Natural killer cell (primary cell): ENCODE measurements around the gene KIF6. TPM values are rescaled to one million over a fixed set of nuclear protein-coding genes. Genes with fewer than 3 reads are reported as not detected.

Source experiments
- ATAC-seq, 3 donors: fragments of 150-1000 bp in 2 of 3; fragments of 200-7000 bp in 1 of 3; cut with Tn5 transposase; 1 replicate in 1 of 3; 2 replicates in 2 of 3; pipeline ENCODE4 v1.10.0; 2021; ENCODE audit warnings: mild to moderate bottlenecking in 2 of 3, moderate library complexity in 2 of 3
- DNase-seq, 2 donors: peaks; one replicate each; pipeline versions ENCODE4 v3.0.0 to v3.0.0-alpha.2; 2013 to 2021; ENCODE audit warnings: mixed read lengths in 1 of 2
- H3K27ac ChIP-seq: one replicate; pipeline ENCODE4 v1.5.1; 2013; ENCODE audit warnings: mild to moderate bottlenecking, low read length
- H3K27me3 ChIP-seq: one replicate; pipeline ENCODE4 v1.6.1; 2013; ENCODE audit warnings: low read length; ENCODE audit not compliant: control insufficient read depth, insufficient read depth
- H3K36me3 ChIP-seq: one replicate; pipeline ENCODE4 v1.6.1; 2013; ENCODE audit warnings: low read length; ENCODE audit not compliant: control insufficient read depth, insufficient read depth
- H3K4me1 ChIP-seq: one replicate; pipeline ENCODE4 v1.6.1; 2013; ENCODE audit warnings: low read length; ENCODE audit not compliant: control insufficient read depth, insufficient read depth
- H3K4me3 ChIP-seq: one replicate; pipeline ENCODE4 v1.5.1; 2013; ENCODE audit warnings: low read length
- H3K9me3 ChIP-seq: one replicate; pipeline ENCODE4 v1.6.1; 2013; ENCODE audit warnings: low read length; ENCODE audit not compliant: control insufficient read depth, insufficient read depth
- H3K27ac Mint-ChIP-seq, 2 donors: one replicate each; pipeline ENCODE4 v1.8.0; 2022; ENCODE audit warnings: mild to moderate bottlenecking in 2 of 2, mixed read lengths in 2 of 2, moderate library complexity in 1 of 2
- H3K27me3 Mint-ChIP-seq, 2 donors: one replicate each; pipeline ENCODE4 v1.8.0; 2022; ENCODE audit warnings: low read depth in 2 of 2, mixed read lengths in 2 of 2
- H3K36me3 Mint-ChIP-seq: one replicate; pipeline ENCODE4 v1.8.0; 2022; ENCODE audit warnings: mixed read lengths
- H3K4me1 Mint-ChIP-seq, 2 donors: one replicate each; pipeline ENCODE4 v1.8.0; 2022; ENCODE audit warnings: mixed read lengths in 2 of 2
- H3K4me3 Mint-ChIP-seq: one replicate; pipeline ENCODE4 v1.8.0; 2022; ENCODE audit warnings: mild to moderate bottlenecking, moderate library complexity, mixed read lengths
- H3K9me3 Mint-ChIP-seq, 2 donors: one replicate each; pipeline ENCODE4 v1.8.0; 2022; ENCODE audit warnings: mixed read lengths in 2 of 2
- CTCF ChIP-seq: fragments of 200-600 bp; IDR thresholded peaks from one replicate; pipeline ENCODE4 v1.8.0; 2022; ENCODE audit warnings: antibody characterized with exemption
- WGBS: methylation state at CpG from one replicate; pipeline ENCODE4 v1.1.7; 2013; ENCODE audit warnings: missing lambda C conversion rate; ENCODE audit not compliant: insufficient coverage; 5-methylcytosine and 5-hydroxymethylcytosine counted together
- intact Hi-C: fragments of 100-400 bp; cut with micrococcal nuclease; formaldehyde crosslinking; loops from one replicate; pipeline ENCODE4 v1.14.2; 2022
- total RNA-seq, 4 donors: library from RNA; stranded (reverse); fragments of 120-200 nt in 1 of 4; gene quantifications; one replicate each; pipeline versions ENCODE4 v1.2.3 to v1.2.4, GENCODE V29; 2013 to 2022

KIF6 gene
- total RNA-seq, 3 donors from 2014 or later (not counting 1 experiment from before 2014, with no cell fraction given): not detected

- ATAC-seq (no peak), DNase-seq (no peak)
- Mint-ChIP-seq H3K27ac (no peak overlapping the region), H3K9me3 (no peaks in the 10 kb centered on the region), H3K36me3 (no peaks in the 10 kb centered on the region), H3K27me3 (peaks cover 0 to 6% of the 10 kb centered on the region in 2 donors), H3K4me3 (no peak overlapping the region), H3K4me1 (no peaks in the 10 kb centered on the region)
- 87% methylated on average over 18 of the region's 18 CpGs for WGBS
- Histone ChIP-seq H3K4me1 (no peaks in the 10 kb centered on the region), H3K36me3 (no peaks in the 10 kb centered on the region), H3K4me3 (no peak overlapping the region), H3K9me3 (no peaks in the 10 kb centered on the region), H3K27ac (no peak overlapping the region), H3K27me3 (no peaks in the 10 kb centered on the region)
- TF ChIP-seq CTCF: no peak
- intact Hi-C loops: no loop called here
These were observed 428.2 kb downstream of the KIF6 start for GRCh38 chr6:39296745-39297640.

GRCh38 chr6:39295611-39296011, 429.6 kb downstream of the KIF6 start:
- Histone ChIP-seq H3K27ac (no peak overlapping the region), H3K9me3 (no peaks in the 10 kb centered on the region), H3K27me3 (no peaks in the 10 kb centered on the region), H3K36me3 (no peaks in the 10 kb centered on the region), H3K4me1 (no peaks in the 10 kb centered on the region), H3K4me3 (no peak overlapping the region)
- no peak for DNase-seq
- 89% methylated on average over 5 of the region's 5 CpGs for WGBS
- H3K36me3 Mint-ChIP-seq: no peaks in the 10 kb centered on the region
- intact Hi-C loops: no loop called here
- peaks cover 0 to 6% of the 10 kb centered on the region in 2 donors for H3K27me3 Mint-ChIP-seq
- no peak for TF ChIP-seq CTCF
- H3K9me3 Mint-ChIP-seq: no peaks in the 10 kb centered on the region
- no peak for ATAC-seq
- no peaks in the 10 kb centered on the region for H3K4me1 Mint-ChIP-seq
- no peak overlapping the region for H3K27ac Mint-ChIP-seq
- H3K4me3 Mint-ChIP-seq: no peak overlapping the region

DNA sequence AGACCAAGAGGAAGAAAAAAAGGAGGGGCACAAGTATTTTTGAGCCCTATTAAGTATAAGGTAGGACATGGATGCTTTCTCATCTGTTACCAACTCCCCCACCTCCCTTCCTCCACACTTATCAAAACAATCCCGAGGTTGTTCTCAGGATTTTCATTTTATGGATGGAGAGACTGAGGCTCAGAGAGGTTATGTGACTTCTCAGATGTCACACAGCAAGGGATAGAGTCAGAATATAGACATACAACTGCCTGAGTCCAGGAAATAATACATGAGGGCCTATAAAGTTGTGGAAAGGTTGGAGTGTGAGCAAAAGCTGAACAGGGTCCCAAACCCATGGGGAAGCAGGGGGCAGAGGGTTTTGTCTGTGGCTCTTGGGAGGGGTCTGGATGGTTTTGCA, 430.3 kb downstream of the KIF6 start:
- no peak for TF ChIP-seq CTCF
- intact Hi-C loops: no loop called here
- no peaks in the 10 kb centered on the region for H3K4me1 ChIP-seq
- H3K9me3 Mint-ChIP-seq: no peaks in the 10 kb centered on the region
- H3K9me3 ChIP-seq: no peaks in the 10 kb centered on the region
- no peaks in the 10 kb centered on the region for H3K4me1 Mint-ChIP-seq
- no peak for DNase-seq
- no peak overlapping the region for H3K27ac Mint-ChIP-seq
- H3K36me3 ChIP-seq: no peaks in the 10 kb centered on the region
- H3K4me3 Mint-ChIP-seq: no peak overlapping the region
- no peaks in the 10 kb centered on the region for H3K27me3 ChIP-seq
- ATAC-seq: no peak
- WGBS: no CpG with 5 or more reads among the region's 1 CpG
- no peaks in the 10 kb centered on the region for H3K36me3 Mint-ChIP-seq
- H3K27ac ChIP-seq: no peak overlapping the region
- H3K27me3 Mint-ChIP-seq: peaks cover 0 to 6% of the 10 kb centered on the region in 2 donors
- no peak overlapping the region for H3K4me3 ChIP-seq
